ENCODE measurements around the gene ZNF516. TPM values are rescaled to one million over a fixed set of nuclear protein-coding genes. Genes with fewer than 3 reads are reported as not detected.
A peak's percentile ranks its signal among the peaks of the same experiment; 100 is the strongest.

The ZNF516 gene
- total RNA-seq, 6 experiments from 2014 or later, result 34.6 to 52.2 (median 42.2) TPM

- Mint-ChIP-seq H3K36me3 (ENCODE audit: low read depth) (no peaks in the 10 kb centered on the region), H3K4me1 (ENCODE audit: low read depth) (peaks cover 24% of the 10 kb centered on the region), H3K4me3 (no peak overlapping the region), H3K9me3 (no peaks in the 10 kb centered on the region), H3K27ac (no peak overlapping the region), H3K27me3 (ENCODE audit: insufficient read depth) (peaks cover 14% of the 10 kb centered on the region)
- no peak for TF ChIP-seq CTCF (IDR thresholded peaks at IDR 0.05)
- DNase-seq, result no peak
These were observed 35.3 kb upstream of the ZNF516 start for GRCh38 chr18:76530391-76530790.

- Mint-ChIP-seq H3K4me1 (ENCODE audit: low read depth) (peaks cover 29% of the 10 kb centered on the region), H3K36me3 (ENCODE audit: low read depth) (no peaks in the 10 kb centered on the region), H3K4me3 (peak overlapping the region; percentile 93), H3K27ac (peak overlapping the region; percentile 90), H3K27me3 (ENCODE audit: insufficient read depth) (peaks cover 13% of the 10 kb centered on the region), H3K9me3 (no peaks in the 10 kb centered on the region)
- DNase-seq, result no peak
- TF ChIP-seq CTCF (IDR thresholded peaks at IDR 0.05), result no peak
These were observed 34.4 kb upstream of the ZNF516 start for GRCh38 chr18:76529433-76529811.

- Mint-ChIP-seq H3K4me1 (ENCODE audit: low read depth) (peaks cover 29% of the 10 kb centered on the region), H3K27ac (peak overlapping the region; percentile 90), H3K4me3 (peak overlapping the region; percentile 93), H3K9me3 (no peaks in the 10 kb centered on the region), H3K27me3 (ENCODE audit: insufficient read depth) (peaks cover 10% of the 10 kb centered on the region), H3K36me3 (ENCODE audit: low read depth) (no peaks in the 10 kb centered on the region)
- DNase-seq, result peak; percentile 33
- peak; percentile 31; the same call in 1 of the 2 replicates for TF ChIP-seq CTCF (IDR thresholded peaks at IDR 0.05)
These were observed 33.7 kb upstream of the ZNF516 start for GRCh38 chr18:76528477-76529432.

GRCh38 chr18:76525911-76526310, 30.9 kb upstream of the ZNF516 start:
- DNase-seq, result no peak
- TF ChIP-seq CTCF (IDR thresholded peaks at IDR 0.05), result no peak
- H3K27me3 Mint-ChIP-seq (ENCODE audit: insufficient read depth), result peaks cover 10% of the 10 kb centered on the region
- no peak overlapping the region; the same call in 1 of the 2 replicates for H3K4me3 Mint-ChIP-seq
- H3K27ac Mint-ChIP-seq, result peak overlapping the region; percentile 38
- H3K4me1 Mint-ChIP-seq (ENCODE audit: low read depth), result peaks cover 29% of the 10 kb centered on the region
- H3K9me3 Mint-ChIP-seq, result no peaks in the 10 kb centered on the region
- no peaks in the 10 kb centered on the region for H3K36me3 Mint-ChIP-seq (ENCODE audit: low read depth)

- H3K27ac Mint-ChIP-seq, result peak overlapping the region; percentile 90
- peaks cover 29% of the 10 kb centered on the region for H3K4me1 Mint-ChIP-seq (ENCODE audit: low read depth)
- H3K27me3 Mint-ChIP-seq (ENCODE audit: insufficient read depth), result peaks cover 10% of the 10 kb centered on the region
- H3K9me3 Mint-ChIP-seq, result no peaks in the 10 kb centered on the region
- TF ChIP-seq CTCF (IDR thresholded peaks at IDR 0.05), result no peak
- no peaks in the 10 kb centered on the region for H3K36me3 Mint-ChIP-seq (ENCODE audit: low read depth)
- peak overlapping the region; percentile 90 for H3K4me3 Mint-ChIP-seq
- peak; percentile 81 for DNase-seq
These were observed 30.1 kb upstream of the ZNF516 start for GRCh38 chr18:76524900-76525698.

All from HFFc6 (cell line).